ENCODE data around the gene ODC1. TPM values are rescaled to one million over a fixed set of nuclear protein-coding genes. Genes with fewer than 3 reads are reported as not detected.
"Not testable (repeated sequence)": the region's sequence is repeated elsewhere in the genome, so short reads cannot be mapped to it uniquely, and the experiment has no call there.

The ODC1 gene
- polyA plus RNA-seq, 1 donor (not counting 4 experiments of a cell fraction or from before 2014, with no cell fraction given), result 637 TPM

- Histone ChIP-seq H3K27me3 (ENCODE audit: control insufficient read depth, extremely low read depth, insufficient read depth, low read length) (peaks cover 7% of the 10 kb centered on the region), H3K4me1 (ENCODE audit: control insufficient read depth, extremely low read depth, insufficient read depth, low read length) (peaks cover 20% of the 10 kb centered on the region), H4K20me1 (ENCODE audit: control insufficient read depth, extremely low read depth, insufficient read depth, low read length) (no peaks in the 10 kb centered on the region), H3K9me1 (ENCODE audit: control insufficient read depth, extremely low read depth, insufficient read depth, low read length) (no peaks in the 10 kb centered on the region), H3K79me2 (ENCODE audit: control insufficient read depth, insufficient read depth, low read length) (no peaks in the 10 kb centered on the region), H3K9me3 (ENCODE audit: control insufficient read depth, low read depth, low read length) (no peaks in the 10 kb centered on the region), H3K9ac (ENCODE audit: control insufficient read depth, extremely low read depth, insufficient read depth, low read length) (no peak overlapping the region), H3K4me2 (ENCODE audit: control insufficient read depth, extremely low read depth, insufficient read depth, low read depth, low read length) (no peak overlapping the region), H3K36me3 (ENCODE audit: control insufficient read depth in 2 of 2, extremely low read depth in 1 of 2, insufficient read depth in 2 of 2, low read length in 2 of 2) (no peaks in the 10 kb centered on the region), H3K27ac (ENCODE audit: control insufficient read depth, insufficient read depth, low read length) (no peak overlapping the region), H2AFZ (ENCODE audit: control insufficient read depth, low read length) (no peak overlapping the region), H3K4me3 (ENCODE audit: control insufficient read depth in 2 of 3, extremely low read depth in 1 of 3, insufficient read depth in 2 of 3, low read depth in 1 of 3, low read length in 3 of 3) (no peak overlapping the region)
- DNase-seq (ENCODE audit: low read depth, low spot score), result no peak
- TF ChIP-seq CTCF (optimal IDR thresholded peaks at IDR 0.05 in 1 of 3, IDR thresholded peaks at IDR 0.05 in 1 of 3, conservative IDR thresholded peaks at IDR 0.05 in 1 of 3; ENCODE audit: extremely low read depth in 1 of 3, insufficient read depth in 2 of 3, low read length in 3 of 3) (no peak), EZH2 (IDR thresholded peaks at IDR 0.05; ENCODE audit: low read length) (no peak)
- dilution Hi-C loops (cut with MboI; ENCODE audit: extremely low pct_ligation_motif_present, low sequenced_read_pairs), result no loop called here
- FAIRE-seq, result no peak
These were observed 41.9 kb upstream of the ODC1 start for GRCh38 chr2:10489842-10490555.

GRCh38 chr2:10488142-10488541 lies 40.0 kb upstream of the ODC1 start:
- H3K4me1 ChIP-seq (ENCODE audit: control insufficient read depth, extremely low read depth, insufficient read depth, low read length); H3K9me1 ChIP-seq (ENCODE audit: control insufficient read depth, extremely low read depth, insufficient read depth, low read length); H3K4me3 ChIP-seq (ENCODE audit: control insufficient read depth in 2 of 3, extremely low read depth in 1 of 3, insufficient read depth in 2 of 3, low read depth in 1 of 3, low read length in 3 of 3); H3K79me2 ChIP-seq (ENCODE audit: control insufficient read depth, insufficient read depth, low read length); H3K36me3 ChIP-seq (ENCODE audit: control insufficient read depth in 2 of 2, extremely low read depth in 1 of 2, insufficient read depth in 2 of 2, low read length in 2 of 2); DNase-seq (ENCODE audit: low read depth, low spot score); dilution Hi-C loops (cut with MboI; ENCODE audit: extremely low pct_ligation_motif_present, low sequenced_read_pairs); H4K20me1 ChIP-seq (ENCODE audit: control insufficient read depth, extremely low read depth, insufficient read depth, low read length); FAIRE-seq; H3K9ac ChIP-seq (ENCODE audit: control insufficient read depth, extremely low read depth, insufficient read depth, low read length); H3K27ac ChIP-seq (ENCODE audit: control insufficient read depth, insufficient read depth, low read length); H3K27me3 ChIP-seq (ENCODE audit: control insufficient read depth, extremely low read depth, insufficient read depth, low read length); H2AFZ ChIP-seq (ENCODE audit: control insufficient read depth, low read length); H3K4me2 ChIP-seq (ENCODE audit: control insufficient read depth, extremely low read depth, insufficient read depth, low read depth, low read length); H3K9me3 ChIP-seq (ENCODE audit: control insufficient read depth, low read depth, low read length): not testable (repeated sequence)

- H2AFZ ChIP-seq (ENCODE audit: control insufficient read depth, low read length); H3K4me2 ChIP-seq (ENCODE audit: control insufficient read depth, extremely low read depth, insufficient read depth, low read depth, low read length); H3K4me3 ChIP-seq (ENCODE audit: control insufficient read depth in 2 of 3, extremely low read depth in 1 of 3, insufficient read depth in 2 of 3, low read depth in 1 of 3, low read length in 3 of 3); dilution Hi-C loops (cut with MboI; ENCODE audit: extremely low pct_ligation_motif_present, low sequenced_read_pairs); H3K9me3 ChIP-seq (ENCODE audit: control insufficient read depth, low read depth, low read length); H3K9ac ChIP-seq (ENCODE audit: control insufficient read depth, extremely low read depth, insufficient read depth, low read length); H3K4me1 ChIP-seq (ENCODE audit: control insufficient read depth, extremely low read depth, insufficient read depth, low read length); H3K9me1 ChIP-seq (ENCODE audit: control insufficient read depth, extremely low read depth, insufficient read depth, low read length); H3K36me3 ChIP-seq (ENCODE audit: control insufficient read depth in 2 of 2, extremely low read depth in 1 of 2, insufficient read depth in 2 of 2, low read length in 2 of 2); H4K20me1 ChIP-seq (ENCODE audit: control insufficient read depth, extremely low read depth, insufficient read depth, low read length); FAIRE-seq; H3K27me3 ChIP-seq (ENCODE audit: control insufficient read depth, extremely low read depth, insufficient read depth, low read length); H3K27ac ChIP-seq (ENCODE audit: control insufficient read depth, insufficient read depth, low read length); H3K79me2 ChIP-seq (ENCODE audit: control insufficient read depth, insufficient read depth, low read length); DNase-seq (ENCODE audit: low read depth, low spot score): not testable (repeated sequence)
These were observed 39.6 kb upstream of the ODC1 start for GRCh38 chr2:10487741-10488104.
